Activated T-cell treated with anti-CD3 and anti-CD28 coated beads for 1 hour (primary cell): ENCODE data around the gene SLC6A6.

Experiments used
- DNase-seq: peaks from one replicate; pipeline ENCODE4 v3.0.0-alpha.2; 2020; ENCODE audit warnings: low read depth

Gene SLC6A6

GRCh38 chr3:14372587-14372986, 29.8 kb upstream of the SLC6A6 start:
- DNase-seq = no peak

DNA sequence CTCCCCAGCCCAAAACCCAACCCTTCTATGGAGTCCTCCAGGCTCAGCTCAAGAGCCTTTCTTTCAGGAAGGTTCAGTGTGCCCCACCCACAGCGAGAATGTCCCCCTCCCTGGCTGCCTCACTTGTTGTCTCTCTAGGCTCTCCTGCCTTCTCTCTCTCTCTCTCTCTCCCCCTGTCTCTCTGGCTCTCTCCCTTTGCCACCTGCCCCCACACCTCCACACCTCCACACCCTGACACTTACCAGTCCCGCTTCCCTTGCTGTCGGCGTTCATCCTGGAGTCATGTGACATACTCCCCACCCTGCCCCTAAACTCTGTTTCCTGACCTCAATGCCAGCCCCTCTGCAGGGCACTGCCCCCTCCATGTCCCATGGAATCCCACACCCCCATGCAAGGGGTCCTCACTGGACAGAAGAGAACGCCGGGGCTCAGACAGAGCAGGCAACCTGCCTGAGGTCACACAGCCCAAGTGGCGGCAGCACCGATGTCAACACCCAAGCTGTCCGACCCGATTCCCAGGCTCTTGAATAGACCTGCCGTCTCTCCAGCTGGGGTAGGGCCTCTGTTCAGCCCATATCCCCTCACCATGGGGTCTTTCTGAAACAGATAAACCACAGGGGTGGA, 28.5 kb upstream of the SLC6A6 start:
- no peak for DNase-seq

DNA sequence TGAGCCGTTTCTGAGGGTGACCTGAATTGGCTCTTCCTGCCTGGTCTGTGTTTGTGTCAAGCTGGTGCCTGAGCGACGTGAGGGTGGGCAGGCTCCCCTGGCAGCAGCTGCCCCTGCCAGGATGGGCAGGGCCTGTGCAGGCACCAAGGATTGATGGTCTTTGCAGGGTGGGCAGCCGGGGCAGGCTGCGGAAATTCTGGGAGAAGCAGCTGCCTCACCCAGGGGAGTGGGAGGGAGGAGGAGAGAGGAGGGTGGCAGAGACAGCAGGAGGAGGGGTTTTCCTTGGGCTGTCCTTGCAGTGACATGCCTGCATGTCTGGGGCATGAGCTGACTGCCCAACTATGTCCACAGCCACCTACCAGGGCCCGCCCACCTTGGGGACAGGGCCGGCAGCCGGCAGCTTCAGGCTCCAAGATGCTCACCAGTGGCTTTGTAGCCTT, 27.9 kb upstream of the SLC6A6 start:
- DNase-seq = no peak

GRCh38 chr3:14375192-14375591, 27.2 kb upstream of the SLC6A6 start:
- no peak for DNase-seq

DNA sequence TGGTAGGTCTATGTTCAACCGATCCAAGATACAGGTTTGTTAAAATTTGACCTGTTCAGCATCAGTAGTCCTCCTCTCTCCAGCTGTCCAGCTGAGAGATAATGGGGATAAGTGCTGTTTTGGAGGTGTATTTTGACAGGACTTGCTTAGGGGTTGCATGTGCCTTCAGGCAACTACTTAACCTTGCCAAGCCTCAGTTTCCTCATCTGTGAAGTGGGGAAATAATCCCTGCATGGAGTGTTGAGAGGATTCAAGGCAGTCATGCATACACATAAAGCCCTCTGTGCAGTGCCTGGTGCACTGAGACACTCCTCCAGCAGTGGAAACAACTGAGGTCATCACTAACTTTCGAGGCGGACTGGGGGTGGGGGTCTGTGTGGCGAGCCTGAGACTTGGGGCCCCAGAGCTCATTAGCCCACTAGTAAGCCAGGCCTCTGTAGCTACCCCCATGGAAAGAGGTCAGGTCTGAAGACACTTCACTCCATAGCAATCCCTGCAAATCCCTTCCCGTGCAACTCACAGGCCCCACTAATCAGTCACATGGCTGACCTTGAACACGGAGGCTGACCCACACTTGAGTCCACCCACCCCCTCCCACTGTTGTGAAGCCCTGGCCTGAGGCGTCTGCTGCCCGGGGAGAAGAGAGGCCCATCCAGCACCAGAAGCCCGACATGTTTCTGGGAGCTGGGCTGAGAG, 25.9 kb upstream of the SLC6A6 start:
- no peak for DNase-seq

DNA sequence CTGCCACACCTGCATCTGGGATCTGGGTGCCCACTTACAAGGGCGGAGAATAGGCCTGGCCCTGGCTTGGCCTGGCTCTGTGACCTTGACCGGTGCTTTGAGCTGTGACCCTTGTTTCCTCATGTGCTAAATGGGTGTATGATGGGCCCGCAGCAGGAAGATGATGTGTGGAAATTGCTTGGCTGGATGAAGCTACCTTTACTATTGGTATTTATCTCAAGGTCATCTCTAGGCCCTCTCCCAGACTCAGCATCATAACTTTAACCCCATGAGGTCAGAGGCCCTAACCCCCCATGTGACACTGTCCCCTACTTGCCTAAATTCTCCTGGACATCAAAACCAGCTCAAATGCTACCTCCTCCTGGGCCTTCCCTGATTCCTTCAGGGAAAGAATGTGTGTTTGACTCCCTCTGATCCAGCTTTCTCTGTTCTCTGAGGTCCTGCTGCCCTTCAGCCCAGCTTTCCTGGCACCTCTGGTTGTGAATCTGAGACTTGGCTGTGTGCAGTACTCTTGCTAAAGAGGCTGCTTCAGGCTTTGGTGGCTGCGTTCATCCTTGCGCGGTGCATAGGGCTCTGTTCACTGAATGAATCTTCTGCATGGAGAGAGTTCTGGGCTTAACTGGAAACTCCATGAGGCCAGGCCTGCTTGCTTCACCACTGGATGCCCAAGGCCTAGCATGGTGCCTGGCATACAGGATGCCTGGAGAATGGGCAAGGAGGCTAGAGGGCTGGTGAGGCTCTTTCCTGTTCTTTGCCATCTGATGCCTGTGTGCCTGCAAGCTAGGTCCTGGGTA, 25.2 kb upstream of the SLC6A6 start:
- DNase-seq = no peak

- no peak for DNase-seq
Measured at GRCh38 chr3:14377838-14378169, 24.6 kb upstream of the SLC6A6 start.

DNA sequence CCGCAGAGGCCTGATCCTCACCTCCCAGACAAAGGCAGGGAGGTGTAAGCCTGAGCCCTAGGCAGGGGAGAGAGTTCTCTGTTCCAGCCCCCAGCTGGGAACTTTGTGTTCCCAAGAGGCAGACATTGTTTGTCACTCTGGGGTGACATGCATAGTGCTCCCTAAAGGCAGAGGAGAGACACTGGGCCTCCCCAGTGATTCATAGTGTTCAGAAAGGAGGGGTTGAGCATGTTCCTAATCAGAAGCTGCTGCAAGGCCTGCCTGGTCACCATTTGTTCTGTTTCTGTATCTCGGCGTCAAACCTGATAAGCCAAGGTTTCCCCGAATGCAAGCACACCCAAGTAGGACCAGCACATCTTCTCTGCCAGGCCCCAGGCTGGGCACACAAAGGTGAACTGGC, 24.0 kb upstream of the SLC6A6 start:
- no peak for DNase-seq

DNA sequence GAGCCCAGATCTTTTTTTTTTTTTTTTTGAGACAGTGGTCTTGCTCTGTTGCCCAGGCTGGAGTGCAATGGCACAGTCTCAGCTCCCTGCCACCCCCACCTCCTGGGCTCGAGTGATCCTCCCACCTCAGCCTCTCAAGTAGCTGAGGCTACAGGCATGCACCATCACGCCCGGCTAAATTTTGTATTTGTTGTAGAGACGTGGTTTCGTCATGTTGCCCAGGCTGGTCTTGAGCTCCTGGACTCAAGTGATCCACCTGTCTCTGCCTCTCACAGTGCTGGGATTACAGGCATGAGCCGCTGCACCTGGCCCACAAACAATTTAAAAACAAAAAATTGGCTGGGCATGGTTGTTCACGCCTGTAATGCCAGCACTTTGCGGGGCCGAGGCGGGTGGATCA, 22.6 kb upstream of the SLC6A6 start:
- DNase-seq = no peak

GRCh38 chr3:14386254-14386653, 16.2 kb upstream of the SLC6A6 start:
- no peak for DNase-seq

DNA sequence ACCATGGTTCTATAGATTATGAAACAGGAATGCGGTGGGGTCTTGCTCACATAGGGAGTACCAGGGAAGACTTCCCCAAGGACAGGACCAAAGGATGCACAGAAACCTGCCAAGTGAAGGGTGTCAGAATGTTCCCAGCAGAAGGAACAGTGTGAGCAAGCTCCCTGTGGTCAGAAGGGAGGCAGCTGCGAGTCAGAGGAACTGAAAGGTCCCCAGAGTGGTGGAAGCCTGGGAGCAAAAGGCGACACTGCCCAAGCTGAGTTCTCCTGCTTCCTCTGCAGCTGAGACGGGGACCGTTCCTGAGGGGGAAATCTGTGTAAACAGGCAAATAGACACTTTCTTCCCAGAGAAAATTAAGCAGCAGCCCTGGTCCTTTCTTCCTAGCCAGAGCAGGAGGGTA, 14.2 kb upstream of the SLC6A6 start:
- no peak for DNase-seq

- no peak for DNase-seq
Measured at GRCh38 chr3:14389166-14389606, 13.2 kb upstream of the SLC6A6 start.

- no peak for DNase-seq
Measured at GRCh38 chr3:14389716-14390115, 12.7 kb upstream of the SLC6A6 start.

DNA sequence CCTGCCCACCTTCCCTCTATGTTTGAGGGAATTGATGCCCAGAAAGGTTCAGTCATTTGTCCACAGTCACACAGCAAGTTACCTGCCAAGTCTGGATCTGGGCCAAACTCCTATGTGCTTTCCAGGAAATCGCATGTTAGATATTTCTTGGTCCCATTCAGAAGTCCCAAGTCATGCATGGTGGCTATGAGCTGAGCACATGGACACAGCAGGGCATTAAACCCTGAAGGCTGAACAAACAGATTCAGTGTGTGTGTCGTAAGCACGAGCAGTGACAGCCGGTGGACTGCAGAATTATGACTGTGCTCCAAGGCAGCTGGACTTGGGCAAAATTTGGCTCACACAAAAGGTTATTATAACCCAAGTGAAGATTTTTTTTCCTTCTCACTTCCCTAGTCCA, 11.4 kb upstream of the SLC6A6 start:
- DNase-seq = no peak

- DNase-seq = no peak
Measured at GRCh38 chr3:14392231-14392630, 10.2 kb upstream of the SLC6A6 start.

- no peak for DNase-seq
Measured at GRCh38 chr3:14392803-14393319, 9.5 kb upstream of the SLC6A6 start.

- no peak for DNase-seq
Measured at GRCh38 chr3:14393440-14394106, 8.8 kb upstream of the SLC6A6 start.

- DNase-seq = no peak
Measured at GRCh38 chr3:14396031-14396692, 6.2 kb upstream of the SLC6A6 start.

GRCh38 chr3:14397046-14397445, 5.4 kb upstream of the SLC6A6 start:
- DNase-seq = no peak

GRCh38 chr3:14397531-14397930, 4.9 kb upstream of the SLC6A6 start:
- DNase-seq = no peak

- DNase-seq = no peak
Measured at GRCh38 chr3:14397940-14398796, 4.2 kb upstream of the SLC6A6 start.
